Gastrocnemius medialis (tissue), 4 donors: Measurements from ENCODE around the gene PRDM2. TPM values are rescaled to one million over a fixed set of nuclear protein-coding genes. Genes with fewer than 3 reads are reported as not detected.

ENCODE experiments used
- ATAC-seq, 2 donors: fragments of 150-250 bp; one replicate each; pipeline ENCODE4 v1.9.1; 2016
- DNase-seq, 2 donors: peaks; one replicate each; pipeline ENCODE4 v3.0.0-alpha.2; 2019
- H3K27ac ChIP-seq, 4 donors: fragments of 200-600 bp; sonication (generic); 1 replicate in 1 of 4; 2 replicates in 3 of 4; pipeline ENCODE4 v1.5.1; 2016 to 2018; ENCODE audit warnings: mild to moderate bottlenecking in 2 of 4, moderate library complexity in 1 of 4
- H3K27me3 ChIP-seq, 3 donors: fragments of 200-600 bp; sonication (generic) in 2 of 3; 1 replicate in 1 of 3; 2 replicates in 2 of 3; pipeline versions ENCODE4 v1.5.1 to v1.6.0; 2016 to 2019; ENCODE audit warnings: mild to moderate bottlenecking in 1 of 3, moderate library complexity in 1 of 3
- H3K36me3 ChIP-seq, 2 donors: fragments of 200-600 bp; sonication (generic) in 1 of 2; one replicate each; pipeline ENCODE4 v1.5.1; 2017 to 2018
- H3K4me1 ChIP-seq, 2 donors: fragments of 200-600 bp; sonication (generic) in 1 of 2; one replicate each; pipeline ENCODE4 v1.5.1; 2016 to 2017; ENCODE audit warnings: mild to moderate bottlenecking in 2 of 2
- H3K4me3 ChIP-seq, 4 donors: fragments of 200-600 bp; sonication (generic) in 3 of 4; 1 replicate in 1 of 4; 2 replicates in 3 of 4; pipeline ENCODE4 v1.5.1; 2016 to 2019; ENCODE audit warnings: mild to moderate bottlenecking in 2 of 4
- H3K9me3 ChIP-seq, 3 donors: fragments of 200-600 bp; sonication (generic) in 2 of 3; 1 replicate in 1 of 3; 2 replicates in 2 of 3; pipeline ENCODE4 v1.5.1; 2016 to 2019
- POLR2A ChIP-seq, 2 donors: fragments of 450-650 bp; IDR thresholded peaks; one replicate each; pipeline ENCODE4 v1.6.1; 2017; ENCODE audit warnings: antibody characterized with exemption in 2 of 2, mild to moderate bottlenecking in 2 of 2, moderate library complexity in 2 of 2
- in situ Hi-C, 4 donors: fragments of 200-750 bp; cut with MboI; loops; one replicate each; pipeline versions ENCODE4 v1.15.0 to v1.8.0; 2017; ENCODE audit warnings: low sequenced_read_pairs in 4 of 4
- intact Hi-C: fragments of 100-400 bp; cut with DNase I; formaldehyde crosslinking; loops from one replicate; pipeline ENCODE4 v1.15.1; 2023; ENCODE audit warnings: low total_unique reads
- total RNA-seq, 4 donors: library from RNA; depleted of rRNA; stranded (reverse); fragments of >200 nt; gene quantifications; one replicate each; pipeline versions ENCODE4 v1.1.0 to v1.2.3, GENCODE V29; 2016
- TF ChIP-seq, protein P1 (sequence below), 5 experiments: fragments of 450-650 bp in 3 of 5; fragments of 200-600 bp in 2 of 5; sonication (generic) in 2 of 5; IDR thresholded peaks in 4 of 5; conservative IDR thresholded peaks in 1 of 5; 1 replicate in 4 of 5; 2 replicates in 1 of 5; pipeline ENCODE4 v1.5.1; 2016 to 2019; ENCODE audit warnings: antibody characterized with exemption in 5 of 5, mild to moderate bottlenecking in 3 of 5, moderate library complexity in 3 of 5

PRDM2 gene
- total RNA-seq, 4 donors from 2014 or later: 24.1 to 38.3 (median 35.6) TPM

DNA sequence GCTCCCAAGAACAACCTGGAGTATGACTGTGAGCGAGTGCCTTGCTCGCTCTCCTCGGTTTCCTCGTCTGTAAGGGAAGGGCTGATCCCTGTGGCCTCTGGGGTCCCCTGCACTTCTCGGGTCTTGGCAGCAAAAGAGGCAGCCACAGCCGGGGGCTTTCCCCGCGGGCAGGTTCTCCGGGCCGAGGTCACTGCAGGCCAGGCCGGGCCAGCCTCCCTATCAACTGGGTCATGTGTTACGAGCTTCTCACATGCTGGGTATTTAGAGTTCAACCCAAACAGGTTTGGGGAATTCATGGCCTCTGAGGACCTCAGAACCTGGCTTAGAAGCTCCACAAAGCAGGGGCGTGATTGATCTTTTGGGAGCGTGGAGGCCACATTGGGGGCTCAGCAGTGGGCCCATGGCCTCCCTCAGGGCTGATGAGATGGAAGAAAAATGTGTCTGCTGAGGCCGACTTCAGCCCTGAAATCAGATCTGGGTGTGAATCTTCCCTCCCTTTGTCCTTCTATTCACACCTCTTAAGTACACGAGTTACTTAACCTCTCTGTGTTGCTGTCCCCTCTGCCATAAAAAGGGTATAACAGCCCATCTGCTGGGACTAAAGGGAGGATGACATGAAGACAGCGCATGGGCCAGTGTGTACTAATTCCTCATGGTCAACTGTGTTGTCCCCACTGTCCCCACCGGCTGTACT, 103.7 kb downstream of the PRDM2 start:
- Histone ChIP-seq H3K4me1 (peaks cover 28 to 33% of the 10 kb centered on the region in 2 donors), H3K4me3 (no peak overlapping the region), H3K27ac (no peak overlapping the region), H3K9me3 (no peaks in the 10 kb centered on the region), H3K36me3 (peaks cover 0 to 4% of the 10 kb centered on the region in 2 donors), H3K27me3 (no peaks in the 10 kb centered on the region)
- in situ Hi-C loops: loop anchor here in 1 of 4 donors (10.0 kb wide), 1 partner anchor 49 kb away; no protein-coding TSS in a partner anchor
- ATAC-seq (no peak), DNase-seq (no peak)
- intact Hi-C loops: no loop called here
- TF ChIP-seq, protein P1, sequence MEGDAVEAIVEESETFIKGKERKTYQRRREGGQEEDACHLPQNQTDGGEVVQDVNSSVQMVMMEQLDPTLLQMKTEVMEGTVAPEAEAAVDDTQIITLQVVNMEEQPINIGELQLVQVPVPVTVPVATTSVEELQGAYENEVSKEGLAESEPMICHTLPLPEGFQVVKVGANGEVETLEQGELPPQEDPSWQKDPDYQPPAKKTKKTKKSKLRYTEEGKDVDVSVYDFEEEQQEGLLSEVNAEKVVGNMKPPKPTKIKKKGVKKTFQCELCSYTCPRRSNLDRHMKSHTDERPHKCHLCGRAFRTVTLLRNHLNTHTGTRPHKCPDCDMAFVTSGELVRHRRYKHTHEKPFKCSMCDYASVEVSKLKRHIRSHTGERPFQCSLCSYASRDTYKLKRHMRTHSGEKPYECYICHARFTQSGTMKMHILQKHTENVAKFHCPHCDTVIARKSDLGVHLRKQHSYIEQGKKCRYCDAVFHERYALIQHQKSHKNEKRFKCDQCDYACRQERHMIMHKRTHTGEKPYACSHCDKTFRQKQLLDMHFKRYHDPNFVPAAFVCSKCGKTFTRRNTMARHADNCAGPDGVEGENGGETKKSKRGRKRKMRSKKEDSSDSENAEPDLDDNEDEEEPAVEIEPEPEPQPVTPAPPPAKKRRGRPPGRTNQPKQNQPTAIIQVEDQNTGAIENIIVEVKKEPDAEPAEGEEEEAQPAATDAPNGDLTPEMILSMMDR (IDR thresholded peaks at IDR 0.05 in 4 of 5, conservative IDR thresholded peaks at IDR 0.05 in 1 of 5): no peak
- TF ChIP-seq POLR2A (IDR thresholded peaks at IDR 0.05): no peak

- ATAC-seq (no peak), DNase-seq (no peak)
- intact Hi-C loops: no loop called here
- in situ Hi-C loops: loop anchor here in 1 of 4 donors (10.0 kb wide), 1 partner anchor 49 kb away; no protein-coding TSS in a partner anchor
- no peak overlapping the region for H3K27ac ChIP-seq
- H3K4me1 ChIP-seq: peaks cover 23 to 28% of the 10 kb centered on the region in 2 donors
- H3K36me3 ChIP-seq: peaks cover 0 to 4% of the 10 kb centered on the region in 2 donors
- H3K27me3 ChIP-seq: no peaks in the 10 kb centered on the region
- TF ChIP-seq, protein P1 (IDR thresholded peaks at IDR 0.05 in 4 of 5, conservative IDR thresholded peaks at IDR 0.05 in 1 of 5): no peak
- TF ChIP-seq POLR2A (IDR thresholded peaks at IDR 0.05): no peak
- no peaks in the 10 kb centered on the region for H3K9me3 ChIP-seq
- H3K4me3 ChIP-seq: no peak overlapping the region
Observed at GRCh38 chr1:13804240-13804633, 104.2 kb downstream of the PRDM2 start.

DNA sequence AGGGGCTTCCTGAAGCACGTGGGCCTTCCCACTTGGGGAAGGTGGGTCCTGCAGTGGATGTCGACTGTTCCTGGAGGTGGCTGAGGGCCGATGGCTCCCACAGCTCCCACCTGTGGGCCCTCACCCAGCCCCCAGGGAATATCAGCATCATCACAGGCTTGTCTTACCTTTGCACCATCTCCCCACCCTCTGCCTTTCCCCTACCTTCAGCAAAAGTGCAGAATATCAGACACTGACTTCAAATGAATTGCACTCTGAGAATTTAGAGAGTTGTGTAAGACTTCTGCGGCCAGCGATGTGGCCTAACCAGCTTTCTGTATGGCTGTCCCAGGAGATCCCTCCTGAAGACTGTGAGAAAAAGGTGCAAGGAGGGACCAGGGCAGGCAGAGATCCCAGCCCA, 105.4 kb downstream of the PRDM2 start:
- ATAC-seq (no peak), DNase-seq (no peak)
- Histone ChIP-seq H3K27me3 (no peaks in the 10 kb centered on the region), H3K4me1 (peaks cover 12 to 16% of the 10 kb centered on the region in 2 donors), H3K4me3 (no peak overlapping the region), H3K36me3 (peaks cover 0 to 4% of the 10 kb centered on the region in 2 donors), H3K9me3 (no peaks in the 10 kb centered on the region), H3K27ac (no peak overlapping the region)
- no peak for TF ChIP-seq POLR2A (IDR thresholded peaks at IDR 0.05)
- TF ChIP-seq, protein P1 (IDR thresholded peaks at IDR 0.05 in 4 of 5, conservative IDR thresholded peaks at IDR 0.05 in 1 of 5): no peak
- in situ Hi-C loops: loop anchor here in 1 of 4 donors (10.0 kb wide), 1 partner anchor 51 kb away; no protein-coding TSS in a partner anchor
- intact Hi-C loops: no loop called here

GRCh38 chr1:13806108-13806507, 106.1 kb downstream of the PRDM2 start:
- H3K9me3 ChIP-seq: no peaks in the 10 kb centered on the region
- ATAC-seq (no peak), DNase-seq (no peak)
- intact Hi-C loops (no loop called here), in situ Hi-C loops (loop anchor here in 1 of 4 donors (10.0 kb wide), 1 partner anchor 51 kb away; no protein-coding TSS in a partner anchor)
- no peak for TF ChIP-seq POLR2A (IDR thresholded peaks at IDR 0.05)
- TF ChIP-seq, protein P1 (IDR thresholded peaks at IDR 0.05 in 4 of 5, conservative IDR thresholded peaks at IDR 0.05 in 1 of 5): no peak
- H3K4me3 ChIP-seq: no peak overlapping the region
- no peaks in the 10 kb centered on the region for H3K27me3 ChIP-seq
- H3K4me1 ChIP-seq: peaks cover 5 to 9% of the 10 kb centered on the region in 2 donors
- H3K36me3 ChIP-seq: peaks cover 0 to 4% of the 10 kb centered on the region in 2 donors
- no peak overlapping the region for H3K27ac ChIP-seq
